ENCODE results near the gene SOCS6.
A peak's percentile ranks its signal among the peaks of the same experiment; 100 is the strongest.

DNA sequence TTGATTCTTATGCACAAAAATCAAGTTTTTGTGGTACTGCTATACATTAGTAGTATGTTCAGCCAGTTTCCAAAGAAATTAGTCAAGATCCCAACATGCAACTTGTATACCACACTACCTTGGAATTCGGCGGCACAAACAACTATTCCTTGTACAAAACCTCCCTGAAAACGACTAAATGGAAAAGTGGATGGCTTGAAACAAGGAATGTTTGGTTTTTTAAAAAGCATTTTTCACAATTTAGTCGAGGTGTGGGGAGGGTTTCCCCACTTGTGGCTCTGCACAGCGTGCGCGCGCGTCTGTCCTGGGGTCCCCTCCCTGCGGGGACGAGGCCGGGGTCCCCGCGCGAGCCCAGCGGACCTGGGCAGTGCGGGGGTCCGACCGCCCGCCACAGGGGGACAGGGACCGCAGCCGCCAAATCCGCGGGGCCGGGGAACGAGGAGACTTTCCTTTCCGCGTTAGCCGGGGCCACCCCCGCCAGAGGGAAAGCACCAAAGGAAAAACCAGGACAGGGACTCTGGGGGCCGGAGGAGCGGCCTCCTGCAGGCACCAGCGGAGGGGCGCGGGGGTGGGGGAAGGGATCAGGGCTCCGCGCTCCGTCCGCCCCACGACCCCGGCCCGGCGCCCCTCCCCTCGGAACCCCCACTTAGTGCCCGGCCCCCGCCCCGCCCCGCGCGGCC is 534 bp upstream of the SOCS6 start:
- TF ChIP-seq, protein P1, sequence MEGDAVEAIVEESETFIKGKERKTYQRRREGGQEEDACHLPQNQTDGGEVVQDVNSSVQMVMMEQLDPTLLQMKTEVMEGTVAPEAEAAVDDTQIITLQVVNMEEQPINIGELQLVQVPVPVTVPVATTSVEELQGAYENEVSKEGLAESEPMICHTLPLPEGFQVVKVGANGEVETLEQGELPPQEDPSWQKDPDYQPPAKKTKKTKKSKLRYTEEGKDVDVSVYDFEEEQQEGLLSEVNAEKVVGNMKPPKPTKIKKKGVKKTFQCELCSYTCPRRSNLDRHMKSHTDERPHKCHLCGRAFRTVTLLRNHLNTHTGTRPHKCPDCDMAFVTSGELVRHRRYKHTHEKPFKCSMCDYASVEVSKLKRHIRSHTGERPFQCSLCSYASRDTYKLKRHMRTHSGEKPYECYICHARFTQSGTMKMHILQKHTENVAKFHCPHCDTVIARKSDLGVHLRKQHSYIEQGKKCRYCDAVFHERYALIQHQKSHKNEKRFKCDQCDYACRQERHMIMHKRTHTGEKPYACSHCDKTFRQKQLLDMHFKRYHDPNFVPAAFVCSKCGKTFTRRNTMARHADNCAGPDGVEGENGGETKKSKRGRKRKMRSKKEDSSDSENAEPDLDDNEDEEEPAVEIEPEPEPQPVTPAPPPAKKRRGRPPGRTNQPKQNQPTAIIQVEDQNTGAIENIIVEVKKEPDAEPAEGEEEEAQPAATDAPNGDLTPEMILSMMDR (conservative IDR thresholded peaks at IDR 0.05 in 1 of 2, IDR thresholded peaks at IDR 0.05 in 1 of 2; ENCODE audit: extremely low read depth in 1 of 2, insufficient read depth in 1 of 2, low read depth in 1 of 2, low read length in 2 of 2), result peak in 1 of 2 donors; percentile 1
- TF ChIP-seq EZH2 (IDR thresholded peaks at IDR 0.05; ENCODE audit: borderline replicate concordance, low read length), result no peak
